HL-60 (cell line): ENCODE data around the gene FNDC3B.

ENCODE experiments used
- DNase-seq, 2 experiments: peaks; one replicate each; pipeline ENCODE4 v3.0.0-alpha.2; 2010 to 2020; ENCODE audit warnings: low read depth in 1 of 2, low spot score in 1 of 2
- H3K27ac ChIP-seq: fragments of 250-450 bp; sonication (Bioruptor Pico); replicated peaks from 2 replicates; pipeline ENCODE4 v1.5.1; 2020; ENCODE audit warnings: mild to moderate bottlenecking, moderate library complexity
- H3K27me3 ChIP-seq: fragments of 250-450 bp; sonication (Bioruptor Pico); 2 replicates; pipeline ENCODE4 v1.5.1; 2021; ENCODE audit warnings: mild to moderate bottlenecking, moderate library complexity; ENCODE audit not compliant: insufficient read depth, poor library complexity, severe bottlenecking
- H3K4me3 ChIP-seq: replicated peaks from 2 replicates; pipeline ENCODE4 v1.5.1; 2011; ENCODE audit warnings: mild to moderate bottlenecking, control low read depth, low read length; ENCODE audit not compliant: insufficient read depth
- CTCF ChIP-seq: IDR thresholded peaks from one replicate; pipeline ENCODE4 v1.5.1; 2011; ENCODE audit warnings: low read length, control low read depth, inconsistent platforms; ENCODE audit not compliant: insufficient read depth
- GABPA ChIP-seq: IDR thresholded peaks from 2 replicates; pipeline ENCODE4 v1.6.1; 2012; ENCODE audit warnings: low read depth
- POLR2AphosphoS5 ChIP-seq: IDR thresholded peaks from 2 replicates; pipeline ENCODE4 v1.6.1; 2012; ENCODE audit warnings: low read depth
- REST ChIP-seq: IDR thresholded peaks from 2 replicates; pipeline ENCODE4 v1.6.1; 2012; ENCODE audit warnings: low read depth; ENCODE audit not compliant: insufficient replicate concordance
- SPI1 ChIP-seq: IDR thresholded peaks from 2 replicates; pipeline ENCODE4 v1.6.1; 2012; ENCODE audit warnings: low read depth, mild to moderate bottlenecking, borderline replicate concordance

The FNDC3B gene

DNA sequence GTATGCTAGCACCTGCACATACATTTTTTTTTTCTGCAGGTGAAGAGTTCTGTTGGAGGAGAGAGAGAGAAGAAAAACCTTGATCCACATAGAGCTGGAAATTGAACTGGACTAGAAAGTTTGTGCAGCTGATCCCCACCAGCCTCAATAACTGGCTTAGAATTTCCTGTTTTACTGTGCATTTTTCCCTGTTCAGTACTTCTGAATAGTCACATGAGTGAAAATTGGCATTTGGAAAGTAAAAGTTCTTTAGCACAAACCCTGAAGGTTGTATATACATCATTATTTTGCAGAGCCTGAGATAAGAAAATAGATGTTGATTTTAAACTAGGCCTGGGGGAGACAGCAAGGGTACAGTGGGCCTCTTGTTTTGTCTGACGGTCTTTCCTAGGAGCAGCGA lies 366.5 kb downstream of the FNDC3B start:
- TF ChIP-seq SPI1: no peak
- H3K4me3 ChIP-seq: no peak overlapping the region
- no peak for DNase-seq
- H3K27me3 ChIP-seq: no peaks in the 10 kb centered on the region
- H3K27ac ChIP-seq: no peak overlapping the region

GRCh38 chr3:172407872-172408271 lies 368.5 kb downstream of the FNDC3B start:
- TF ChIP-seq SPI1 (no peak), GABPA (no peak), CTCF (no peak), REST (no peak), POLR2AphosphoS5 (no peak)
- no peaks in the 10 kb centered on the region for H3K27me3 ChIP-seq
- no peak overlapping the region for H3K4me3 ChIP-seq
- no peak for DNase-seq
- no peak overlapping the region for H3K27ac ChIP-seq

- H3K27me3 ChIP-seq: peaks cover 9% of the 10 kb centered on the region
- H3K4me3 ChIP-seq: no peak overlapping the region
- DNase-seq: no peak
- H3K27ac ChIP-seq: no peak overlapping the region
- TF ChIP-seq POLR2AphosphoS5 (no peak), CTCF (no peak), SPI1 (no peak), REST (no peak), GABPA (no peak)
Observed at GRCh38 chr3:172410702-172411477, 371.5 kb downstream of the FNDC3B start.

DNA sequence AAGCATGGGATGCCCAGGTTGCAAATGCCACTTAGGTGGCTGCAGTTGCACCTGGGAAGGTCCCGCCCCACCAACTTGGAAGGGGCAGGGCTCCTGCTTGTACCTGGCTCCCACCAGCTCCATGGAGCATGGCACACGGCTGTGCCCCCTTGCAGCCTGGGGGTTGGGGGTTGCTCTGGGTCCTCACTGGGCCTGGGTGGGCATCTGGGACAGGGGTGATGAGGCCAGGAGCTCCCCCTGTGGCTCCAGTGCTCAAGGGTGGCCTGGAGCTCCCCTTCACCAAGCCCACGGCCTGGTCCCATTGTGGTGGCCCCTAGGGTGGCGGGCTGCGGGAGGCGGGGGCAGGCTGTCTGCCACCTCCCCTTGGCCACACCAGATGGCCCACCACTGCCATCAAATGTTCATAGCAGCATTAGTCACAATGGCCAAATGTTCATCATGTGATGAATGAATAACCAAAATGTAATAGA lies 372.1 kb downstream of the FNDC3B start:
- Histone ChIP-seq H3K27me3 (peaks cover 13% of the 10 kb centered on the region), H3K4me3 (no peak overlapping the region), H3K27ac (no peak overlapping the region)
- TF ChIP-seq REST (no peak), CTCF (no peak), GABPA (no peak), POLR2AphosphoS5 (no peak), SPI1 (no peak)
- DNase-seq: no peak
